Stimulated activated CD4-positive, alpha-beta T cell treated with anti-CD3 and anti-CD28 coated beads, TNF-alpha, amount 100 ng/mL, for 4 hours (primary cell): ENCODE measurements around the gene STK17A.

Experiments used
- DNase-seq, 3 experiments: peaks; one replicate each; pipeline ENCODE4 v3.0.0-alpha.2; 2020; ENCODE audit warnings: low read depth in 3 of 3

STK17A gene

DNA sequence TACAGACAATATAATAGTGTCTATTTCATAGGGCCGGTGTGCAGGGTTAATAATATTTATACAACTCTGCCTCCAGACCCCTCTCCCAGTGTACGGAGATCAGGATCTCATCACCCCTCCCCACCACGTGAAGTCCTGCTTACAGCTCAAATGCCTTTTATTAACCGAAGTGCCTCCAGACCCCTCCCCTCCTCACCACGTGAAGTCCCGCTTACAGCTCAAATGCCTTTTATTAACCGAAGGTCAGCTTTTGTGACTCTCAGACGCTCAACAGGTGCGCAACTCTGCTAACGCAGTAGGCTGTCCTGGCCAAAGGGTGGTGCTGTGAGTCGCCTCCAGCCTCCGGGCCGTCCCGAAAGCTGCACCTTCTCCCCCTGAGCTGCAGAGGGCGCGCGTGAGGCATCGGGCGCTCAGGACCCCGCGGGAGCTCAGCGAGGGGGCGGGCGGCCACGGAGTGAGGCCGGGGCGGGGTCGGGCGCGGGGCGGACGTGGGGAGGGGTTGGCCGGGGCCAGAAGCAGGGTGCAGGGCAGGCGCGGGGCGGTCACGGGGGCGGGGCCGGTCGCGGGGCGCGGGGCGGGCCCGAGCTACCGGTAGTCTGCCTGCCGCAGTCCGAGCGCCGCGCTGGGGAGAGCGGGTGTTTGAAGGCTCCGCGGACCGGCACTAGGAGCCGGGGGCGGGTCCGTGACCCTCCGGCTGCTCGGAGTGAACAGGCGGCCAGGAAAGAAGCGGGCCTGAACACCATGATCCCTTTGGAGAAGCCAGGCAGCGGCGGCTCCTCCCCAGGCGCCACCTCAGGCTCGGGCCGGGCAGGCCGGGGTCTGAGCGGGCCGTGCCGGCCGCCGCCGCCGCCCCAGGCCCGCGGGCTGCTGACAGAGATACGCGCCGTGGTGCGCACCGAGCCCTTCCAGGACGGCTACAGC lies at the start of gene STK17A:
Gene STK17A (plus strand): TSS at position 606 of the 921 bp plus-strand sequence. CDS start 136 bp downstream, at position 742.
- DNase-seq = peak; percentile 88 to 93 (median 91)

DNA sequence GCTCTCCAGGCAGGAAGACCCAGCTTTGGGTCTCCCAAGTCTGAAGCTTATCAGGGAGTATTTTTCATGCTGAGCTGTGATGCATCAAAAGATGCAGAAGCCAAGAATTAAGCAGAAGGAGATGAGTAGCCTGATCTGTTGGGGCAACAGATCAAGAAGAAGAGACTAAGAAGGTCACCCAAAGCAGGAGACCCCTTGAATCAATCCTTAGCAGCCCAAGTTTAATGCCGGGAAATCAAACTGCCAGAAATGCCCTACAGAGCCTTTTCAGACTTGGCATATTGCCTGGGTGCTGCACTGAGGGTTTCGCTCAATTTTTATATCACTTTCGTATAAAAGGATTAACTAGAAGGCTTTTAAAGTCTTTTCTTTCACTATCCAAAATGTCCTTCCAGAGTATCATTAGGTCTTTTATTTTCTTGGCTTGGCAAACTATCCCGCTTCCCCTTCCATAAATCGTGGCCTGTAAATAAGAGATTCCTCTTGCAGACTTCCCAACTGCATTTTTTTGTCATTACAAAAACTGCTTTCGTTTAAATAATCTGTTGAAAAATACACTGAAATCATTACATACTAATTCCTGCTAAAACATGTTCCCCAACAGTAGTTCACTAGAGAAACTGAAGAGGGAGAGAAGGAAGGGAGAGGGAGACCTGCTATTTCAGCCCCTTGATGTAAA lies 49.0 kb upstream of the STK17A start:
- no peak for DNase-seq

DNA sequence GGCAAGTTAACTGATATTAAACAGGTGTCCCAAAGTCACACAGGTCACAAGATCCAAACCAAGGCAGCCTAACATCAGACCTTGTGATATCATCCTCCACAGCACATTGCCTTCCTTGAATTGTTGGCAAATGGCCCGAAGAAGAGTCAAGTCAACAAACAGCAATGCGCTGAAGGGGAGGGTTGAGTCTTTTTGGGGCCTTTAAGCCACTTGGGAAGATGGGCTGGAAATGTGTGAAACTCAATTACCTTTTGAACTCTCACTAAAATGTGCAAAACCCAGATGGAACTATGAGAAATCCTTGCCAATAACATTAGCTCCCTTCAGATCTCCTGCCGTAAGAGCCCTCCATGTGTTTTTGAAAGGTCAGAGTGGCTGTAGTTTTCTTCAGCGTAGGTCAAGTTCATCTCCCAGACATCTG lies 47.9 kb upstream of the STK17A start:
- DNase-seq = no peak

DNA sequence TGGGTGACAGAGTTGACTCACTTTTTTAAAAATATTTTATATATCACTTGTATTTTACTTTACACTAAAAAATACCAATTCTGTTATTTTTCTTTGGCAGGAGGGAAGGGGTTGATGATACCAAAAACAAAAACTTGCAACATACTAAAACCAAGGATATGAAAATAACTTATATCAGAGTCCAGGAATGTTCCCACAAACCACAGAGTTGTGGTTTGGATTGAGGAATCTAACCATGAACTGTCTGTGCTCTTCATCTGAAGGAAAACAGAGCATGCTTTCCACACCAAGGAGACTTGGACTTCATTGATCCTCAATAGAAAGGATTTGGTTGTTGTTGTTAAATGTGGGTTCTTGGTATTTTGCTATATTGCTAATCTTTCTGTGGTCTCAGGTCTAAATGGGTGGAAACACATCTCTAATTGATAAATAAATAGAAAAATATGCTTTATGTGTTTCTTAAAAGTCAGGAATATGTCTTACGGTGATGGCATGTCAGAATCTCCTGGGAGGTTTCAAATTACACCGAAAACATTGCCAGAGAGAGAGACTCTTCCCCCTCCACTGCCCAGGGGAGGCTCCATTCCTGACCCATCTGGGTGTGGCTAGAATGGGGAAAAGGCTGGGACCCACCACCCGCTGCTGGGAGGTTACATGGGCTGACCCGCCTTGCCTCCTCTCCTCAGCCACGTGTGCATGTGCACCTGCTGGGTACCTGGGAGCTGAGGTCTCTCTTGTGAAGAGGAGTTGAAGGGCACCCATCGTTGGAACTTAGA lies 46.9 kb upstream of the STK17A start:
- no peak for DNase-seq

DNA sequence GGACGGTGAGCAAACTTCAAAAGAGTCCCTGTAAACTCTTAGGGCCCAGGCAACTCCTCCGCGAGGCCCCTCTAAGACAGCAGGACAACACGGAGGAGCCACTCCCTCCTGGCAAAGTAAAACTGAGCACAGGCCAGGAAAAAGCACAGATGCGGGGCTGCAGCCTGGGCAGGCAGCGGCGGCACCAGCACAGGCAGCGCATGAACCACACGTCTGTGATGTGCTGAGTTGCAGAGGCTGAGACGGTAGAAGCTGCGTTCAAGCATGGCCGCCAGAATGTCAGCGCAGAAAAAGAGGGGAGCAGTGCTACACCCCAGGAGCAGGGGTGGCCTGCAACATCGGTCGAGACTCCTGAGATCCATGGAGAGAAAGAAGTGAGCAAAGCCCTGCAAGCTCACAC lies 46.1 kb upstream of the STK17A start:
- no peak for DNase-seq

DNA sequence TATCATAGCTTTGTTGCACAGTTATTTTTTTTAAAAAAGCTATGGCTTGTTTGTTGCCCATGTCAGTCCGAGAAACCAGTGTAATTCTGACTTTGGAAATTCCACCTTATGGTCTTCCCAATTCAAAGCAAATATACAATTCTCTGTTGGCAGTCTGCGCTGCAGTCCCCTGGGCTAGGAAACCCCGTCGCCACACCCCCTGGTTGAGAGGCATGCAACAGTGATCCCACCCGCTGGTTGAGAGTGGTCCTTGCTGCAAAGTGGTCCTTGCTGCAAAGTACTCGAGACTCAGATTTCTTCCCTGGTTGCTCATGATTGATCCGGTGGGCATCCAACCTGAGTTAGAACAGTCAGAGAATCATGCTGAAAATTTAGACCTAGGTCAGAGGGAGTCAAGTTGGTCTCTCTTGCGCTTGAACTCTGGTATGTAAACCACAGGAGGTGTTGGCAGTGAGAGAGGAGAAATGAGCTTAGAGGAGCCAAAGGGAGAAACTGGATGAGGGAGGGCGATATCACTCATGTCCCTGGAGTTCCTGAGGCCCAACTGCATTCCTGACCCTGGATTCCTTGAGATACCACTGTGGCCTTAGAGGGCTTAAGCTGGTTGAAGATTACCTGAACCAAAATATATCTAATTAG lies 45.0 kb upstream of the STK17A start:
- DNase-seq = no peak

DNA sequence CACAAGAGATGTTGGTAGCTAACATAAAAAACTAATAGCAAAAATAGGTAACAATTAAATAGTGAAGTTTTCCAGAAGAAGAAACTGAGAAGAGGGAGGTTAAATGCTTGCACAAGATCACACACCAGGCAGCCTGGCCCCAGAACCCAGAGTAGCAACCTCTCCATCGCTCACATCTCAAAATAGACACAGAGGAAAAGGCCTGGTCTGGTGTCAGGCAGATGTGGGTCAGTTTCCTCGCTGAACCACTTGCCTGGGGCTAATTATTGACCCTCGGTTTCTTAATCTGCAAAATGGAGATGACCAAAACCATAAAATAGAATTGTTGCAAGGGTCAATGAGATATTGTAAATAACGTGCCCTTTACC lies 44.5 kb upstream of the STK17A start:
- no peak for DNase-seq

DNA sequence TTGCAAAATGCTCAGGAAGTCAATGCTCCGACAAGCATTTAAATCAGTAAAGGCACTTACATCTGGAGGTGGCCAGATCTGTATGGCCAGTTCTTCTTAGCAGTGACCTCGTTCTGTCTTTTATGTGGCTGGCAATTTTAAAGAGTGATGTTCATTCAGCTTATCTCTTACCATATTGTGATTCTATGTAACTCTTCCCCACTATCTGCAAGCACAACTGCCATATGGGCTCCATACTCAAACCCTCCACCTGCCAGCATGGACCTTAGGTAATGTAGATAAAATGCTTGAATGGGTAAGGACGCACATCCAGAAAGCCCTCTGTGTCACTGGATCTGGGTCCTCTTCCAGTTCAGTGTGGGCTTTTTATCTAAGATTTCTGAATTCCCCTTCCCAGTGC lies 42.4 kb upstream of the STK17A start:
- DNase-seq = no peak

DNA sequence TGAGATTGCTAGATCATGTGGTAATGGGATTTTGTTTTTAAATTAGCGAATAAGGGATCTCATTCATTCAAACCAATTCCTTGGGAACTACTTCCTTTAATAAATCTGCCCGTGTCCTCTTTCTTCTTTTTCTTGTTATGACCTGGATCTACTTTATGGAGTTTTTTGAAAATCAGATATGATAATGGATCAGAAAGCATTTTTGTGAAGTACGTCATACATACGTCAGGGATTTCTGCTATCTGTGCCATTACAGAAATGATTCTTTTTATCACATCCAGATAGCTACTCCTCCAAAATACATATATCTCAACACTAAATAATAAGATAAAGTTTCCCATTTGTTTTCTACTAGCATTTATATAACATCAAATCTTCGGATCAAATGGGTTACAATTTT lies 40.2 kb upstream of the STK17A start:
- DNase-seq = no peak

DNA sequence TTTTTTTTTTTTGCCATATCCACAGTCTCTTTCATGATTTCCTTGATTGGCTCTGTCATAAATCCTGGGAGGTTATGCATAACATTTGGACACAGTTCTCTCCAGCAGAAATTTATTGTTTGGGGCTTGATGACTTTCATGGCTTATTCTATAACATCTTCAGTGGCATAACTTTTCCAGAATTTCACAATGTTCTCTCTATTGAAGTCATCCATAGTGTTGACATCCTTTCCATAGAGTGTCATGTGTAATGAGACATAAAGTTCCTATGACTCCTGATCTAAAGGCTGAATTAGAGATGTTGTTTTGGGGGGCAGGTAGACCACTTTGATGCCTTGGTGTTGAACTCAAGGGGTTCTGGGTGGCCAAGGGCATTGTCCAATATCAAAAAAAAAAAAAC lies 36.7 kb upstream of the STK17A start:
- no peak for DNase-seq

DNA sequence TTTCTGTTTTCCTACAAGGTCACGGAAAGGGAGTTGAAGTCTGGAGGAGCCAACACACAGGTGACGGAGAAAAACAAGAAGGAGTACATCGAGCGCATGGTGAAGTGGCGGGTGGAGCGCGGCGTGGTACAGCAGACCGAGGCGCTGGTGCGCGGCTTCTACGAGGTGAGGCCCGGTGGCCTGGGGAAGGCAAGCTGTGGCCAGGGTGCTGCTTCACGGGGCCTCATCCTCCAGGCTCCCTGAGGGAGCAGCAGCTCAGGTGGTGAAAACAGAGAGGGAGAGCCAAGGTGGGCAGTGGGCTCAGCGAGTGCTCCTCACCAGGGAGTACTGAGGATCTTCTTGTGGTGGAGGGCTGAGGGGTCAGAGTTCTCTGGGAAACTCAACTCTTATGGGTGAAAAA lies 32.5 kb upstream of the STK17A start:
- DNase-seq = no peak

DNA sequence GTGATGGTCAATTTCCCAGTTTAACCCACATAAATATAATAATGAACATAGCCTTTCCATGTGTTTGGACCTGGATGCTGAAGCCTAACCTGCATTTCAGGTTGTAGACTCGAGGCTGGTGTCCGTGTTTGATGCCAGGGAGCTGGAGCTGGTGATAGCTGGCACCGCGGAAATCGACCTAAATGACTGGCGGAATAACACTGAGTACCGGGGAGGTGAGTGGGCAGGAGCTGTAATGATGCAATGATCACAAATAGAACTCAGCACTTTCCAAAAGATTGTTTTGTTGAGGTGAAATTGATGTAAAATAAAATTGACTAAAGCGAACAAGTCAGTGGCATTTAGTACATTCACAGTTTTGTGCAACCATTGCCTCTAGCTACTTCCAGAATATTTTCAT lies 30.8 kb upstream of the STK17A start:
- no peak for DNase-seq

DNA sequence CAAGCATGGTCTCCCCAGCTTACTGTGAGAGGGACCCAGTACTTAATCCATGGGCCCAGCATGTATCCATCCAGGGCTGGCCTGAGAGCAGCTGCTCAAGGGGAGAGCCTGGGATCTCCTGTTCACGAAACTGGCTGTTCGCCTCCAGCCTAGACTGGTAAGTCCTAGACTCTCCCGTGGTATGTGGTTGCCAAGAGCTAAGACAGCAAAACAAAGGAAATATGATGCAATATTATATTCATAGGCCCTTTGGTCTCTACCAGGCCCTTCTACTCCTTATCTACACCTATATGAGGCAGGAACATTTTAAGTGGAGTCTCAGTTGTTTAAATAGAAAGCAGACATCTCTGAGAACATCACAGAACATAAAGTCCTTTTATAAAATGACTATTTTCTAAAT lies 28.9 kb upstream of the STK17A start:
- no peak for DNase-seq

DNA sequence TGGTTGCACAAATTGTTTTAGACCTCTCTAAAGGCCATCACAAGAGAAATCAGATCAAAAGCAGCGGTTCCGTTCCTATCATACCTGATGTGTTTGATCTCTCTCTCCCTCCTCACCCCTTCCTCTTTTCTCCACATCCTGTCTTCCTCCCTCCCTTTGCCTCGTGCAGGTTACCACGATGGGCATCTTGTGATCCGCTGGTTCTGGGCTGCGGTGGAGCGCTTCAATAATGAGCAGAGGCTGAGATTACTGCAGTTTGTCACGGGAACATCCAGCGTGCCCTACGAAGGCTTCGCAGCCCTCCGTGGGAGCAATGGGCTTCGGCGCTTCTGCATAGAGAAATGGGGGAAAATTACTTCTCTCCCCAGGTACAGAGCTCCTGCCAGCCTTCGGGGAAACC lies 28.5 kb upstream of the STK17A start:
- no peak for DNase-seq

DNA sequence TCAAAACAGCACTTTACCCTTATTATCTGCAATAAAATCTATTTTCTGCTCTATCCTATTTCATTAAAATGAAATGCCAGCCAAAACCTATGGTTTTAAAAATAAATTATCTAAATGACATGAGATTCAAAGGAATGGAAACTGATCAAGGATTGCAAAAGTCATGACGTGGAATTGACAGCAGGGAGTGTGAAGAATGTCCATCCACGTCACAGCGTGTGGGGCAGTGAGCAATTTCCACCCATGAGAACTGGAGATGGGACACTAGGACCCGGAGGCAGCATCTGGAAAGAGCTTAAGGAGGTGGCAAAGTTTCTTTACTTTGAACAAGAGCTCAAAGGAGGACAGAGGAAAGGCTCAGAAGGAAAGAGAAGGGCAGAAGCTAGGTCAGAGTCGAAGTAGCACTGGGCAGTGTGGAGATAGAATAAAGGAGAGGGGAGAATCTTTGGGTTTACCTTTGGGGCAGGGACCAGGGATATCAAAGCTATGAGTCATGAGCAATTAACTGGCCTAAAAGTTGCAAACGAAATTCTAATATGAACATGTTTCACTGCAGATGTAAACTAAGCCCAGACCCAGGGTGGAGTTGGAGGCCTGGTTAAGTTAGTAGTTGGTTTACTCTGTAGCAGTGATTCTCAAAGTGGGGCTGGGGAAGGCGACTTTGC lies 24.9 kb upstream of the STK17A start:
- no peak for DNase-seq

DNA sequence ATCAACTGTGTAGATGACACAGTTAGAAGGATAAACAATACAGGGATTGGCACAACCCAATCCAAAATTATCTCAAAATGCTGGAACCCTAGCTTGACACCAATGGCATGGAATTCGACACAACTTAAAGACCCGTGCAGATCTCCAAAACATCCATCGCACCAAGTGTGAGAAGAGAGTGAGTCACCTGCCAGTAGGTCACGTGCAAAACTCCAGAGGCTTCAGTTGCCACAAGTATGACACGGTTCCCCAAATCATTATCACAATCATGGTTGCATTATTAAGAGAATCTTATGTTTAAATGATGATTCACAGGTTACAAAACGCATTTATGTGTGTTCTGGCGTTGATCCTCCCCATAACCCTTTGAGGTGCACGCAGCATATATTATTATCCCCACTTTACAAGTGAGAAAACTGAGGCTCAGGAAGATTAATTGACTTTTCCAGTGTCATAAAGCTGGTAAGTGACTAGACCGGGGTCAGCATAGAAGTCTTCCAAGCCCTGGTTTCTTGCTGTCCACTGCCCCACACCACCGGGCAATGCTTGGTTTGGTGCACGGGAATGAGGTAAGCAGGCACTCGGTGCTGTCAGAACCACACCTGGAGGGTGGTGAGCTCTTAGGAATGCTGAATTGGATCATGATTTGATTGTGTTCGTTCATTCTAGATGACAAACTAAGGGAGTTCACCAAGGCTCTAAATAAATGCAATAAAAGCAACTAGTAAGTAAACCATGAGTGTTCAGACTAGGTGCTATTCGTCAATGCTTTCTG lies 23.6 kb upstream of the STK17A start:
- DNase-seq = no peak

DNA sequence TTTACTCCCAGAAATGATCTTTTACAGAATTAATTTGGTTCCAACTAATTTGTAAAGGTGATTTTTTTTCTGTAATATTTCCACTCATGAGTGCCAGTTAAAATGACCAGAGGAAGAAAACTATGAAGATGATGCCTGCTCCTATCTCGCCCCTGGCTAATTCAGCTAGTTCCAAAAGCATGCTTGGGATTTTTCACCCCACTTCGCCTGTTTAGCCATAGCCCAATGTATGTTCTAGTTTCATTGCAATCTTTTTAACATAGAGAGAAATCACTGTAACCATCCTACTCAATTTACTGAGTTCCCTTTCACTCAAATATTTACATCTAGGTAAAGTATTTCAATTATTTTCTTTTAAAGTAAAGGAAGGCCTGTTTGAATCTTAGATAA lies 23.0 kb upstream of the STK17A start:
- DNase-seq = no peak

DNA sequence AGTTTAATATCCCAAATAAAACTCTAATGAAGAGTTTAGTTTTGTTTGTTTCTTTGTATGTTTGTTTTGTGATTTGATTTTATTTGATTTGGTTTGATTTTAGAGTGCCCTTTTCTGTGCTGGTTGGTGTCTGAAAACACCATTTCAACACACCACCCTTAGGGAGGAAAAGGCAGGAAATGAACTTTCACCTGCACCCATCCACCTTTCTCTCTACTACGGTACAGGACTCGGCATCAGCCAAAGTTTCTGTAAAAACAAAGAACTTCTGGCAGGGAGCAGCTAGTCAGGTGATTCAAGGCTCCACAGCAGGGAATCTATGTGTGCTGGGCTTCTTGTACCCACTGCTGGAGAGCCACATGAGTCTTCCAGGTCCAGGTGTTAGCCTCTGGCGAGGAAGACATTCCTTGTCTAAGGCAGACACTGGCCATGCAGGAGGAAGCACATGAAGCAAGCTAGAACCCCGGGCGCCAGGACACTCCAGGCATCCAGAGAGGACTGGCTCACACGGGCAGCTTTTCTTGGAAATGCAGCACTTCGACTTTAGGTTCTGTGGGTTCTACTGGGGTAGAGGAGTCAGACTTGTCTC lies 22.1 kb upstream of the STK17A start:
- no peak for DNase-seq

DNA sequence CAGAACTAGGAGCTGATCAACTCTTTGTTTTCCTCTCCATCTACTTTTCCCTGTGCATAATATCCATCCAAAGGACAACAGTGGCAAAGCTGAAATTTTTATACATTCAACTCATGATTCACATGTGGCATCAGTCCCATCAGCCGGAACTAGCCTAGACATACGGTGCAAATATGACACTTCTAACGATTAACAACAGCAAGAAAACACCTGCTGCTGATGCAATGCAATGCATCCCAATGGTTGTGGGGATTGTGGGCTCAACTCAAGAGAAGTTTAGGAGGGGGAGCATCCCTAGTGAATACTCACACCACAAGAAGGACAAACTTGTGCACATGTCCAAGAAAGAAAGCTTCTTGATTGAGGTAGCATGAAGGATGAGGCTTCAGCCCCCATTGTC lies 20.5 kb upstream of the STK17A start:
- DNase-seq = no peak

DNA sequence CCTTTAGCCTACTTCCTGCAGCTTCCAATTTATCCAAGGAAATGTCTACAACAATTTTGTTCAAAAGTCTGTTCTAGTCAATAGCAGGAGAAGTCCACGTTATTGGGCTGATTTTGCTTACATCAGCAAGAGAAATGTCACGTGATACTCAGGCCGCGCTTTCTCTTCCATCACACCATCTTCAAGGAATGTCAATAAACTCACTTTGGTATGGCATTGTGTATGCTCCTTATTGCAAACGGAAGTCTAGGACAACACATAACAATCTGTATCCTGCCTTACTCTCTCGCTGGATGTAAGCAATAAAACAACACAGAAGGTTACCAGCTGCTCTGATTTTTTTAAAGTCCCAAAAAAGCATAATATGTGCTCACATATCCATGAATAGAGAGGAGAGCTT lies 17.1 kb upstream of the STK17A start:
- no peak for DNase-seq
